ENCODE measurements around the gene ADGRG2. TPM values are rescaled to one million over a fixed set of nuclear protein-coding genes. Genes with fewer than 3 reads are reported as not detected.

Gene ADGRG2
- total RNA-seq, 4 donors from 2014 or later: 0.30 to 18.7 (median 1.7) TPM

- no peak overlapping the region for H3K27ac ChIP-seq
- H3K36me3 ChIP-seq: no peaks in the 10 kb centered on the region
- intact Hi-C loops (cut with DNase I; ENCODE audit: low total_unique reads): no loop called here
- no peaks in the 10 kb centered on the region for H3K9me3 ChIP-seq
- no peak overlapping the region for H3K4me3 ChIP-seq
- H3K27me3 ChIP-seq: no peaks in the 10 kb centered on the region
- H3K4me1 ChIP-seq: no peaks in the 10 kb centered on the region
- DNase-seq: no peak
- TF ChIP-seq POLR2A (IDR thresholded peaks at IDR 0.05) (no peak), CTCF (IDR thresholded peaks at IDR 0.05) (no peak)
These were observed 124.4 kb downstream of the ADGRG2 start for GRCh38 chrX:18997916-18998315.

DNA sequence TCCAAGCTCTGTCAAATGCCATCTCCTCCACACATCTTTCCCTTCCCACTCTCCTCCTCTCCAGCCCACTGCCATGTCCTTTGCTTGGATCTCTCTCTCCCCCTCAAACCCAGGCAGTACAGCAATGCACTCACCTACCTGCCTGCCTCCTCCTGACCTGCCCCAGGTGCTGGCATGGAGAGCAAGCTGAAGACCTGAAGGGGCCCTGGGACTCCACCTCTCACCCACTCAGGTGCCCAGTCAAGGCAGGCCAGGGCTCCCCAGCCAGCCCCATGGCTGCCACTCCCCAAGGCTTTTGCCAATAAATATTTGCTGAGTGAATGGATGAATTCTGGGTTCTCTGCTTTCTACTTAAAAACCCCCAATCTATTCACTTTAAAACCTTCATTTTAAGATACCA, 125.7 kb downstream of the ADGRG2 start:
- Histone ChIP-seq H3K4me3 (no peak overlapping the region), H3K9me3 (no peaks in the 10 kb centered on the region), H3K27me3 (no peaks in the 10 kb centered on the region), H3K27ac (no peak overlapping the region), H3K4me1 (no peaks in the 10 kb centered on the region), H3K36me3 (no peaks in the 10 kb centered on the region)
- TF ChIP-seq CTCF (IDR thresholded peaks at IDR 0.05) (no peak), POLR2A (IDR thresholded peaks at IDR 0.05) (no peak)
- intact Hi-C loops (cut with DNase I; ENCODE audit: low total_unique reads): no loop called here
- no peak for DNase-seq

DNA sequence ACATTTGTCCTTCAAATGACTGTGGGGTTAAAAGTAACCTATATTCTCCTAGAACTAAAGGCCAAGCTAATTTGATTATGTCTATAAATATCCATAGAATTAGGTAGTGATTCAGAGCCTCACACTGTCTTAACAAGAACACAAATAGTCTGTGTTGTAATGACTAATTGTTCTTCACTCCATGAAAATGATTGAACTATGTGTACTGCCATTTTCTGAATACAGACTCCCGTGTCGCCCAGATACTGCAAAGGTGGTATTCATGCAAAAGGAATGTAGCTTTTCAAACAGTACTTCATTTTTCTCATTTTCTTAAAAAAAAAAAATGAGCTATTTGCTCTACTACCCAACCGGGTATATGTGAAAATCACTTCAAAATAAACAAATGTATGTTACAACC, 127.0 kb downstream of the ADGRG2 start:
- Histone ChIP-seq H3K27me3 (no peaks in the 10 kb centered on the region), H3K4me3 (no peak overlapping the region), H3K4me1 (no peaks in the 10 kb centered on the region), H3K27ac (no peak overlapping the region), H3K36me3 (no peaks in the 10 kb centered on the region), H3K9me3 (no peaks in the 10 kb centered on the region)
- DNase-seq: no peak
- intact Hi-C loops (cut with DNase I; ENCODE audit: low total_unique reads): no loop called here
- no peak for TF ChIP-seq POLR2A (IDR thresholded peaks at IDR 0.05)
- TF ChIP-seq CTCF (IDR thresholded peaks at IDR 0.05): no peak

DNA sequence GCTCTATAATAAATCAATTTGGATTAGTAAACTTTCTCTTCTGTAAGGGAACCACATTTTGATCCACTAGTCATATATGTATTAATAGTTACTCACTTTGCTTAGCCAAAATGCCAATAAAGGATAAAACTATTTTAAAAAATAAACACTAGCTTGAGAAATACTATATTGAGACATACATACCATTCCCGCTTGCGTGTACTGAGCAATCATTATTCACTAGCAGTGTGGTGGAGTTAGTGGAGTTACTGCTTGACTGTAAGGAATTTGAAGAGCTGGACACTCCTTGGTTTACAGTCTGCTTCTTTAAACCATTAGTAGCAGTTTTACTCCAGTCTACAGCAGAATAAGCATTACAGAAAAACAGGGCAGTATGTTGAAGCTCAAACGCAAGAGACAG, 127.6 kb downstream of the ADGRG2 start:
- H3K27ac ChIP-seq: no peak overlapping the region
- DNase-seq: no peak
- no peaks in the 10 kb centered on the region for H3K27me3 ChIP-seq
- no peaks in the 10 kb centered on the region for H3K9me3 ChIP-seq
- H3K4me1 ChIP-seq: no peaks in the 10 kb centered on the region
- H3K36me3 ChIP-seq: no peaks in the 10 kb centered on the region
- no peak for TF ChIP-seq POLR2A (IDR thresholded peaks at IDR 0.05)
- no peak for TF ChIP-seq CTCF (IDR thresholded peaks at IDR 0.05)
- no peak overlapping the region for H3K4me3 ChIP-seq
- intact Hi-C loops (cut with DNase I; ENCODE audit: low total_unique reads): no loop called here

GRCh38 chrX:18992829-18993228, 129.4 kb downstream of the ADGRG2 start:
- H3K4me3 ChIP-seq: no peak overlapping the region
- H3K9me3 ChIP-seq: no peaks in the 10 kb centered on the region
- intact Hi-C loops (cut with DNase I; ENCODE audit: low total_unique reads): no loop called here
- H3K27ac ChIP-seq: no peak overlapping the region
- TF ChIP-seq CTCF (IDR thresholded peaks at IDR 0.05): no peak
- no peak for TF ChIP-seq POLR2A (IDR thresholded peaks at IDR 0.05)
- H3K36me3 ChIP-seq: no peaks in the 10 kb centered on the region
- no peak for DNase-seq
- no peaks in the 10 kb centered on the region for H3K27me3 ChIP-seq
- no peaks in the 10 kb centered on the region for H3K4me1 ChIP-seq
